K562 (cell line): ENCODE measurements around the gene DR1. TPM values are rescaled to one million over a fixed set of nuclear protein-coding genes. Genes with fewer than 3 reads are reported as not detected.
A peak's percentile ranks its signal among the peaks of the same experiment; 100 is the strongest.

Experiments used
- AFF1 ChIP-seq, 2 experiments: fragments of 450-650 bp; IDR thresholded peaks; 2 replicates each; pipeline ENCODE4 v1.6.1; 2018; ENCODE audit warnings: mild to moderate bottlenecking in 2 of 2, low read depth in 1 of 2; ENCODE audit not compliant: partially characterized antibody in 2 of 2
- BCOR ChIP-seq: fragments of 450-650 bp; IDR thresholded peaks from 2 replicates; pipeline ENCODE4 v1.6.1; 2016
- BHLHE40 ChIP-seq: IDR thresholded peaks from 2 replicates; pipeline ENCODE4 v1.6.1; 2011; ENCODE audit warnings: low read length, improper control_type of control experiment
- CEBPG ChIP-seq, 3 experiments: fragments of 200-800 bp in 1 of 3; sonication (Bioruptor generic) in 1 of 3; sonication (generic) in 1 of 3; formaldehyde crosslinking in 1 of 3; IDR thresholded peaks in 2 of 3; conservative IDR thresholded peaks in 1 of 3; 2 replicates each; pipeline versions ENCODE4 v1.6.1 to v1.8.0; 2016 to 2022; ENCODE audit warnings: missing compliant biosample characterization in 2 of 3, missing genetic modification characterization in 2 of 3, mild to moderate bottlenecking in 1 of 3, missing genetic modification reagents in 1 of 3
- FIP1L1 ChIP-seq: fragments of 200-400 bp; formaldehyde crosslinking; IDR thresholded peaks from 2 replicates; pipeline ENCODE4 v1.6.1; 2018; ENCODE audit warnings: mild to moderate bottlenecking, low read depth, low read length; ENCODE audit not compliant: poor library complexity, severe bottlenecking
- HCFC1 ChIP-seq: IDR thresholded peaks from 2 replicates; pipeline ENCODE4 v1.6.1; 2012; ENCODE audit warnings: low read depth, low read length, improper control_type of control experiment
- IRF2 ChIP-seq: sonication (generic); formaldehyde crosslinking; IDR thresholded peaks from 2 replicates; pipeline ENCODE4 v1.8.1; 2022; ENCODE audit warnings: mild to moderate bottlenecking, missing genetic modification reagents
- OTX1 ChIP-seq: fragments of 450-650 bp; formaldehyde crosslinking; IDR thresholded peaks from 2 replicates; pipeline ENCODE4 v1.4.0; 2022; ENCODE audit warnings: mild to moderate bottlenecking
- PHF8 ChIP-seq: fragments of 200-600 bp; sonication (generic); IDR thresholded peaks from 2 replicates; pipeline ENCODE4 v1.6.1; 2012; ENCODE audit warnings: mixed run types, mild to moderate bottlenecking, inconsistent platforms, low read length, moderate library complexity, borderline replicate concordance
- RBFOX2 ChIP-seq: fragments of 200-400 bp; formaldehyde crosslinking; IDR thresholded peaks from 2 replicates; pipeline ENCODE4 v1.6.1; 2017; ENCODE audit warnings: low read depth, mild to moderate bottlenecking, low read length, moderate library complexity
- SMAD1 ChIP-seq: fragments of 150-350 bp; IDR thresholded peaks from 2 replicates; pipeline ENCODE4 v1.6.1; 2014; ENCODE audit warnings: low read length, low read depth; ENCODE audit not compliant: partially characterized antibody
- SREBF1 ChIP-seq: fragments of 150-350 bp; IDR thresholded peaks from 2 replicates; pipeline ENCODE4 v1.6.1; 2014; ENCODE audit warnings: antibody characterized with exemption, low read depth, low read length, borderline replicate concordance
- SRSF1 ChIP-seq: fragments of 200-400 bp; formaldehyde crosslinking; IDR thresholded peaks from 2 replicates; pipeline ENCODE4 v1.6.1; 2017; ENCODE audit warnings: mild to moderate bottlenecking, low read depth, low read length, moderate library complexity
- TAL1 ChIP-seq: fragments of 450-650 bp; IDR thresholded peaks from 2 replicates; pipeline ENCODE4 v1.6.1; 2016; ENCODE audit warnings: mild to moderate bottlenecking
- VEZF1 ChIP-seq: fragments of 200-800 bp; sonication (Bioruptor generic); IDR thresholded peaks from 2 replicates; pipeline ENCODE4 v1.6.1; 2017; ENCODE audit warnings: missing genetic modification characterization, missing compliant biosample characterization
- ZNF165 ChIP-seq: fragments of 250-450 bp; sonication (Bioruptor Pico); IDR thresholded peaks from 2 replicates; pipeline ENCODE4 v1.4.0; 2020; ENCODE audit warnings: borderline replicate concordance
- ZNF24 ChIP-seq: fragments of 450-650 bp; IDR thresholded peaks from 2 replicates; pipeline ENCODE4 v1.6.1; 2016
- polyA plus RNA-seq, 8 experiments: library from polyadenylated mRNA; depleted of rRNA in 4 of 8; stranded (reverse) in 5 of 8; unstranded in 3 of 8; fragments of >200 nt; fragmentation: Nextera tagmentation in 2 of 8; fragmentation: Illumina TruSeq in 1 of 8; extraction: Ambion mirVana in 2 of 8; extraction: Trizol in 1 of 8; gene quantifications; 2 replicates each; pipeline versions ENCODE4 v1.2.1 to v1.2.3, GENCODE V29; 2011 to 2014; ENCODE audit warnings: inconsistent platforms in 1 of 8, missing spikeins in 1 of 8
- total RNA-seq, 7 experiments: library from RNA; depleted of rRNA in 6 of 7; stranded (reverse); fragments of >200 nt in 6 of 7; fragmentation: Illumina TruSeq in 2 of 7; extraction: Trizol in 2 of 7; gene quantifications; 2 replicates each; pipeline versions ENCODE4 v1.2.1 to v1.2.3, GENCODE V29; 2011 to 2021; ENCODE audit warnings: low replicate concordance in 1 of 7

The DR1 gene
- total and polyA plus RNA-seq, 9 of the 15 experiments (the other 6 are each of a cell fraction or from before 2014, with no cell fraction given) = 8.1 to 78.8 (median 46.3) TPM

GRCh38 chr1:93345633-93346420 is at the start of gene DR1 (continued):
- peak; percentile 50 to 62 for TF ChIP-seq AFF1 (IDR thresholded peaks at IDR 0.05; ENCODE audit: low read depth in 1 of 2, partially characterized antibody in 2 of 2)
- peak; percentile 98 for TF ChIP-seq RBFOX2
- TF ChIP-seq TAL1 = no peak
- TF ChIP-seq IRF2 (CRISPR knock-in tag) = no peak
- peak; percentile 79 for TF ChIP-seq HCFC1
- peak; percentile 43; the same call in 1 of the 2 replicates for TF ChIP-seq BCOR
- no peak for TF ChIP-seq SREBF1
- no peak for TF ChIP-seq SRSF1
- TF ChIP-seq SMAD1 = peak; percentile 66
- 0 out of 2 replicates have a peak, but pooled peaks have one; percentile 50 for TF ChIP-seq ZNF24
- TF ChIP-seq PHF8 = peak; percentile 99
- TF ChIP-seq ZNF165 (CRISPR knock-in tag) = no peak
- peak; percentile 99 for TF ChIP-seq VEZF1
- no peak for TF ChIP-seq BHLHE40
- TF ChIP-seq FIP1L1 = peak; percentile 50
- TF ChIP-seq OTX1 (CRISPR knock-in tag) = no peak
- TF ChIP-seq CEBPG (CRISPR knock-in tag; IDR thresholded peaks at IDR 0.05) = no peak
- no peak for TF ChIP-seq CEBPG (tag; conservative IDR thresholded peaks at IDR 0.05 in 1 of 2, IDR thresholded peaks at IDR 0.05 in 1 of 2)
